GM15510 (cell line): Measurements from ENCODE around the gene ECPAS.

Experiments
- POLR2A ChIP-seq: IDR thresholded peaks from 3 replicates; pipeline ENCODE4 v1.6.1; 2011; ENCODE audit warnings: borderline replicate concordance; ENCODE audit not compliant: insufficient read length; ENCODE audit errors: extremely low read depth

The ECPAS gene

DNA sequence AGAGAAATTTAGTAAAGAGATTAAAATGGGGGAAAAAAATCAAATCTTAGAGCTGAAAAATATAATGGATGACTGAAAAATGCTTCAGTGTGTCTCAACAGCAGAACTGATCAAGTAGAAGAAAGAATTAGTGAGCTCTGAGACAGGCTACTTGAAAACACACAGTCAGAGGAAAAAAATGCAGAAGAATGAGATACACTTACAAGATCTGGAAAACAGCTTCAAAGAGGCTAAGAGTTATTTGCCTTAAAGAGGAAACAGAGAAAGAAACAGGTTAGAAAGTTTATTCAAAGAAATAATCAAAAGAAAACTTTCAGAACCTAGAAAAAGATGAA is 83.7 kb downstream of the ECPAS start:
- no peak for TF ChIP-seq POLR2A

DNA sequence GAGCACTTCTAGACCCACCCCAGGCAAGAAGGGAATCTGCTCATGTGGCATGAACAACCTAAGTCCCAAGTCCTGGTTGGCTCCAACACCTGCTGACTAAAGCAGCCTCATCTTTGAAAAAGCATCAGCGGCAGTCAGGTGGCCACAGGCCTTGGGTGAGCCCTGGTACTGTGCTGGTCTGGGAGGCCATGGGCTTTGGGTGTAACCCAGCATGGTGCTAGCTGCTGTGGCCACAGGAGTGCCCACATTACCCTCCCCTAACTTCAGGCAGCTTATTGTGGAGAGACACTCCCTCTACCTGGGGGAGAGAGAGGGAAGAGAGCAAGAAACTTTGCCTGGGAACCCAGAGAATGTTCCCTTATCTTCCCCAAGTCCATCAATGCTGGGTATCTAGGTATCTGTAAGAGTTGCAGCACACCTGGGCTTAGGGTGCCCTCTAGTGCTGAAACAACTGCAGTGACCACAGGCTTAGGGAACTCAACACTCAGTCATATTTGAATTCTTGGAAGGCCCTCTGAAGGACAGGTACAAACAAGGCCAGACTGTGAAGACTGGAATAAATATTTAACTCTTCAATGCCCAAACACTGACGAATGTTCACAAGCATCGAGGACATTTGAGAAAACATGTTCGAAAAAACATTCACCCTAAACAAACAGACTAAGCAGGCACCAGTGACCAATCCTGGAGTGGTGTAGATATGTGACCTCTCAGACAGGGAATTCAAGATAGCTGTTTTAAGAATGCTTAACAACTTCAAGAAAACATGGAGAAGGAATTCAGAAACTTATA is 84.2 kb downstream of the ECPAS start:
- TF ChIP-seq POLR2A, result no peak

- TF ChIP-seq POLR2A, result no peak
These were observed 84.9 kb downstream of the ECPAS start for GRCh38 chr9:111399211-111399739.

DNA sequence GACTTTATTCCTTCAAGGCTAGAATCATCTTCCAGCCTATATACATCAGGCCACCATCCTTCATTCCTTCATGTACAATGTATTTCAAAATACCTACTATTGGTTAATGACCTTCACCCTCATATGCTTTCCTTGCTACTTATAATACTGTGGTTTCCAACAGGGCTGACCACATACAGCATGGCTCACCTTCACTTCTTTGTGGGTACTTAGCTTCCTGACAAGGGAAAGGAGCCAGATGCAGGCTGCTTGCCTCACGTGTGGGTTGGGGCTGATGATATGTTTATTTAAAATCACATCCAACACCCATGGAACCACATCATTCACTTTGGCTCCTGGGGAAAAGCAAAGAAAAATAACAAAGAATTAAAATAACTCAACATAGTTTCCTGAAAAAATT is 90.2 kb downstream of the ECPAS start:
- no peak for TF ChIP-seq POLR2A

GRCh38 chr9:111389406-111389805 is 94.8 kb downstream of the ECPAS start:
- TF ChIP-seq POLR2A, result no peak

GRCh38 chr9:111386386-111386785 is 97.8 kb downstream of the ECPAS start:
- TF ChIP-seq POLR2A, result no peak

GRCh38 chr9:111381006-111381405 is 103.2 kb downstream of the ECPAS start:
- TF ChIP-seq POLR2A, result no peak

DNA sequence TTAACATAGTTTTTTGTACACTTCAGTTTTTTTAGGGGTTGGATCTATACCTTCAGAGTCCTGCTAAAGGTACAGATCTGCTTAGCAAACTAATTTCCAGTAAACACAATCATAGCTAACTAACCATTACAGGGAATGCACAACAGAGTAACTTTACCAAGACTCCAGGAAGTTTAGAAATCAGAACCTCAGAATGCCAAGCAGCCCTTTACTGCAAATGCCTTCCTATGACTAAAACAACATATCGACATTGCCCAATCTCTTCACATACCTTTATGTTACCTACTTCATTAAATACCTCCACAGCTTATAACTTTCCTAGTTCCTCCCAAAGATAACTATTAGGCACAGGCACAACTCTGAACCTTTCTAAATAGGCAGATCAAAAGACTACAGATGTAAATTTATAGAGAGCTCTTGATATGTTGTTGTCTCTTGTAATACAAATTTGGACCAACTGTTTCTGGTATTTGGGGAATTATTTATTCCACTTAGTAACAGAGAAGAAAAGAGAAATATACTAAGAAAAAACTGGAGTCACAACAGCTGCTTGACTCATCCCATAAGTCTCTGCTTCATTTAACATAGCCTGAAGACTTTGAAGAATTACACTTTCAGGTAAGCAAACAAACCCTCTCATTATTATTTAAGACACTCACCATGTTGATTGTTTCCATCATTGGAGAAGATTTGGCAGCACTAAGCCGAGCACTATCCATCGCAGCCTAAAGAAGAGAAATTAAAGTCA is 108.2 kb downstream of the ECPAS start:
- no peak for TF ChIP-seq POLR2A

DNA sequence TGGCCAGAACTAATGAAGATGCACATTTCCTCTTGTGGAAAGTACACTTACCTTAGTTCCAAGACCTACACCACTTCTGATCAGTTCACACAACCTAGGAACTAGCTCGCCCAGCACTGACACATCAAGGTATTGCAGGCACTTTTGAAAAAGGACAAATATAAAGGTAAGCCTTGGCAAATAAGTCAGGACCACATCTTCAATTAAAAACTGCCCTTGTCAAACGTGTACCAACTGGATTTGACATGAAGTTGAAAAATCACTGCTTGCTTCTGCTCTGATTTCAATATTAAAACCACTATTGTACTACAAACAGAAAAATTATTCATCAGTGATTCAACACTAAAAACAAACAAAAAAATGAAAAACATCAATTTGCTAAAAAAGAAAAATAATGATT is 109.1 kb downstream of the ECPAS start:
- no peak for TF ChIP-seq POLR2A

DNA sequence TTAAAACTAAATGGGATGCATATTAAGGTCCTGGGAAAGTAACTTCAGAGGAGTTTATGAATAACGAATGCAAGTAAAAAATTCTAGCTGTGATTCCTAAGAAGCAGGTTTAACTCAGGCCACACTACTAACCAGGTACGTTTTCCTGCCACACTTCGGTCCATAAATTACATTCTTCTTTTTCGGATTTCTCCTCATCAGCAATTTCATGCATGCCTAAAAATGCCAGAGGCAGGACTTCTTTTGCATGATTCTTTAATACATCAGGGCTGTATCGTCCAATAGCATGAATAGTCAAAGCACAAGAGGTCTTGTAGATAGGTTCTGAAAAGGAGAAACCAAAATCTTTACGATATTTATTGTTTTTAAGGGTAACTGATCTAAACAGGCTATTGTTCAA is 111.9 kb downstream of the ECPAS start:
- TF ChIP-seq POLR2A, result no peak

DNA sequence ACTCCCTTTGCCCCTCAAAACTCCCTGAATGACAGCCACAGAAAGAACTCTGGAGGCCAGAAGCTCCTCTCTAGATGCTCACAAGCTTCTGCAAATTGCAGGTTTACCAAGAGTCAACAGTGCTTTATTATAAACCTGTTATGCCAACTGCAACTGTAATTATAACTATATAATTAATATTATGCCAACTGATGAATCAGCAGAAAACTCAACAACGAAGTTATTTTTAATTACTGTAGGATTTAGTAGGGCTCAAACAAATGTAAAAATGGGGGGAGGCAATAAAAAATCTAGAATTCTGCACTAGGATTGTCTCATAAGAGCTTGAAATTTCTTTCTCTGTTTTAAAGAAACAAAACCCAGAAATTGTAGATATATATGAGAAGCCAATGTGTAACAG is 117.2 kb downstream of the ECPAS start:
- TF ChIP-seq POLR2A, result no peak

- TF ChIP-seq POLR2A, result no peak
These were observed 121.7 kb downstream of the ECPAS start for GRCh38 chr9:111362526-111362925.

GRCh38 chr9:111360881-111361280 is 123.3 kb downstream of the ECPAS start:
- no peak for TF ChIP-seq POLR2A

DNA sequence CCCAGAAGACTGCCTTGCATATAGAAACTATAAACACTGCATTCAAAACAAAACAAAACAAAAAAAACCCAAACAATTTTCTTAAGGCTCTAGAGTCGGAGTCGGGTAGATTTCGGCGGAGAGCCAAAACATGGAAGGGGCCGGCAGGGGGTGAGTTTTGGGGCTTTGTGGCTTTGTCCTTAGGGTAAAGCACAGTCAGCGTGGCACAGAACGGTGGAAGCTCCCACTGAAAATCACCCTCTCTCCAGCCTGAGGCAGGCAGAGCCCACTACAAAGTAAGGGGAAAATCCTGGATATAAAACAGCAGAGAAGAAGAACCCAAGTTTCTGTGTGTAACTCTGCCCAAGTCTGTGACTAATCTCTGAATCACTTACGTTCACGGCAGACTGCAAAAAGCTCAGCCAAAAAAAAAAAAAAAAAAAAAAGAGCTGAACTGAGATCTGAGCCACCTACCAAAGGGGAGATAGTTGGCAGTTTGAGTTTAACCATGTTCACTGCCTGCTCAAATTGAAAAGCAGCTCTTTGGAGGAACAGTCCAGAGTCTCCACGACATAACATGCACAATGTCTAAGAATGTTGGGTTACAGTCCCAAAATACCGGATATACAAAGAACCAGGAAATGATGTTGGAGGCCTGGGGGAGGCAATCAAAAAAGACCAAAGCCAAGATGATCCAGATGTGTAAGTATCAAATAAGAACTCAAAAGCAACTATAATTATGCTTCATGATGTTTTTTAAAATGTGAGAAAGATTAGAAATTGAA is 127.5 kb downstream of the ECPAS start:
- TF ChIP-seq POLR2A, result no peak

GRCh38 chr9:111352545-111352944 is 131.6 kb downstream of the ECPAS start:
- no peak for TF ChIP-seq POLR2A
